Measurements from ENCODE around the gene ANKRD17. TPM values are rescaled to one million over a fixed set of nuclear protein-coding genes. Genes with fewer than 3 reads are reported as not detected.
"Not testable (repeated sequence)": the region's sequence is repeated elsewhere in the genome, so short reads cannot be mapped to it uniquely, and the experiment has no call there.

The ANKRD17 gene
- total RNA-seq, 1 experiment from 2014 or later: 54.6 TPM

DNA sequence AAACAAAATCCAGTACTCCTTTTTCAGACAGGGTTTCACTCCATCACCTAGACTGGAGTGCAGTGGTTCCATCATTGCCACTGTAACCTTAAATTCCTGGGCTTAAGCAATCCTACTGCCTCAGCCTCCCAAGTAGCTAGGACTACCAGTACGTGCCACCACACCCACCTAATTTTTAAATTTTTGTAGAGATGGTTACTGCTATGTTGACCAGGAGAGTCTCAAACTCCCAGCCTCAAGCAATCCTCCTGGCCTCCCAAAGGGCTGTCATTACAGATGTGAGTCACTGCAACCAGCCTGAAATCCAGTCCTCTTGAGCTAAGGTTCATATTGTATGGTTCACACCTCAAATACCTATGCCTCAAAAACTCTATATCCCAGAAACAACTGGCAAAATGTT, 22.4 kb downstream of the ANKRD17 start:
- intact Hi-C loops (cut with micrococcal nuclease; ENCODE audit: unreplicated experiment): no loop called here
- H3K27ac Mint-ChIP-seq (ENCODE audit: unreplicated experiment): no peak overlapping the region
- no peaks in the 10 kb centered on the region for H3K9me3 Mint-ChIP-seq (ENCODE audit: low read depth, unreplicated experiment)
- H3K27me3 Mint-ChIP-seq (ENCODE audit: unreplicated experiment): no peaks in the 10 kb centered on the region
- H3K4me1 Mint-ChIP-seq (ENCODE audit: low read depth, unreplicated experiment): no peaks in the 10 kb centered on the region
- TF ChIP-seq, protein P1, sequence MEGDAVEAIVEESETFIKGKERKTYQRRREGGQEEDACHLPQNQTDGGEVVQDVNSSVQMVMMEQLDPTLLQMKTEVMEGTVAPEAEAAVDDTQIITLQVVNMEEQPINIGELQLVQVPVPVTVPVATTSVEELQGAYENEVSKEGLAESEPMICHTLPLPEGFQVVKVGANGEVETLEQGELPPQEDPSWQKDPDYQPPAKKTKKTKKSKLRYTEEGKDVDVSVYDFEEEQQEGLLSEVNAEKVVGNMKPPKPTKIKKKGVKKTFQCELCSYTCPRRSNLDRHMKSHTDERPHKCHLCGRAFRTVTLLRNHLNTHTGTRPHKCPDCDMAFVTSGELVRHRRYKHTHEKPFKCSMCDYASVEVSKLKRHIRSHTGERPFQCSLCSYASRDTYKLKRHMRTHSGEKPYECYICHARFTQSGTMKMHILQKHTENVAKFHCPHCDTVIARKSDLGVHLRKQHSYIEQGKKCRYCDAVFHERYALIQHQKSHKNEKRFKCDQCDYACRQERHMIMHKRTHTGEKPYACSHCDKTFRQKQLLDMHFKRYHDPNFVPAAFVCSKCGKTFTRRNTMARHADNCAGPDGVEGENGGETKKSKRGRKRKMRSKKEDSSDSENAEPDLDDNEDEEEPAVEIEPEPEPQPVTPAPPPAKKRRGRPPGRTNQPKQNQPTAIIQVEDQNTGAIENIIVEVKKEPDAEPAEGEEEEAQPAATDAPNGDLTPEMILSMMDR (IDR thresholded peaks at IDR 0.05; ENCODE audit: unreplicated experiment): no peak
- peaks cover 8% of the 10 kb centered on the region for H3K36me3 Mint-ChIP-seq (ENCODE audit: insufficient read depth, unreplicated experiment)
- H3K4me3 Mint-ChIP-seq (ENCODE audit: low read depth, unreplicated experiment): no peak overlapping the region
- CTCF ChIA-PET: no interaction called here
- DNase-seq: no peak
- BruUV-seq (replicated peaks): no TSS peak

DNA sequence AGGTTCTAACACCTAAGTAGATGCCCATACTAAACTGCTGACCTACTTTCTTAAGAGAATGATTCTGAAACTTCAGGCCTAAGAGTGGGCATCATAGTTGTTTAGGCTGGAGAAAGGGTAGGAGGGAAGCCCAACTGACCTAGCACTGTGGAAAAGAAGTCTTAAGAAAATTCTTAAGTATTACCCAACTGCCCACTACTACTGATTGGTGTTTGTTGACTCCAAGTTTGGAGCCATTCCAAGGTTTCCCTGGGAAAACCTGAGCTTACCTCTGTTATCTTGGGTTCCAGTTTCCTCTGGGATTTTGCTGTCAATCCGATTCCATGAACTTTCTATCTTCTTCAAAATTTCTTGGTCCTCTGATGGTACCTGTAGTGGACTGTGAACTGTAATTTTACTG, 23.9 kb downstream of the ANKRD17 start:
- intact Hi-C loops (cut with micrococcal nuclease; ENCODE audit: unreplicated experiment): no loop called here
- Mint-ChIP-seq H3K4me3 (ENCODE audit: low read depth, unreplicated experiment) (no peak overlapping the region), H3K4me1 (ENCODE audit: low read depth, unreplicated experiment) (no peaks in the 10 kb centered on the region), H3K27me3 (ENCODE audit: unreplicated experiment) (no peaks in the 10 kb centered on the region), H3K9me3 (ENCODE audit: low read depth, unreplicated experiment) (no peaks in the 10 kb centered on the region), H3K36me3 (ENCODE audit: insufficient read depth, unreplicated experiment) (peaks cover 8% of the 10 kb centered on the region), H3K27ac (ENCODE audit: unreplicated experiment) (no peak overlapping the region)
- BruUV-seq (replicated peaks): no TSS peak
- no peak for DNase-seq
- TF ChIP-seq, protein P1 (IDR thresholded peaks at IDR 0.05; ENCODE audit: unreplicated experiment): no peak
- CTCF ChIA-PET: no interaction called here

DNA sequence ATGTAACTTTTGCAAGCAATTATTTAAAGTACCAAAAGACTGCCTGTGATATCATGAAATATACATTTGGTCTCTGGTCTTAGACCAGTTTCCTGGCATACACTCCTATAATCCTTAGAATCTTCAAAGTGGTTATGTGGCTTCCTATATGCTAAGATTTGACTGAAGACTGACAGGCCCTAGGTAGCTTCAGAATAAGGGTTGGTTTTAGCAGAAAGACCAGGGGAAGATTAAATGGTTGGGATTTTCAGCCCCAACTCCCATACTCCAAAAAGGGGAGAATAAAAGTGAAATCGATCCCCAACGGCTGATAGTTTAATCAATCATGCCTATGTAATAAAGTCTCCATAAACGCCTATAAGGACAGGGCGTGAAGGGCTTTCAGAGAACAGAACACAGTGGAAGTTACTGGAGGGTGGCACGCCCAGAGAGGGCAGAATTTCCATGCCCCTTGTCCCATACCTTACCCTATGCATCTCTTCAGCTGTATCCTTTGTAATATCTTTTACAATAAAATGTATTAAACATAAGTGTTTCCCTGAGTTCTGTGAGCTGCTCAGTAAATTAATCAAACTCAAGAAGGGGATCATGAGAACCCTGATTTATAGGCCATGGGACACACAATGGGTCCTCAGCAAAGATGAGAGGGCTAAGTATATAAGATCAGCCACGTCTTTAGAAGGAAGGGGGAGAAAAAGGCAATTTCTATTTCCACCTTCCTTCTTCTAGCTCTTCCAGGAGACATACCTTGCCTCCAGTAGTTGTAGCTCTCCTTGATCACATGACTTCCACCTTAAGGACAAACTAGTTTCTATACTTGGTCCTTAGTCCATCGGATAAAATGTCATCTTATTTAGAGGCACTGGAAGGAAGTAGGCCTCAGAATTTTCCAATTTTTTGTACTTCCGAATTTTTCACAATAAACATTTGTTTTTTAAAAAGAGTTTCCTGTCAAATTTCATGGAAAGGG, 26.8 kb downstream of the ANKRD17 start:
- Mint-ChIP-seq H3K4me1 (ENCODE audit: low read depth, unreplicated experiment) (no peaks in the 10 kb centered on the region), H3K27ac (ENCODE audit: unreplicated experiment) (no peak overlapping the region), H3K36me3 (ENCODE audit: insufficient read depth, unreplicated experiment) (peaks cover 8% of the 10 kb centered on the region), H3K9me3 (ENCODE audit: low read depth, unreplicated experiment) (no peaks in the 10 kb centered on the region), H3K4me3 (ENCODE audit: low read depth, unreplicated experiment) (no peak overlapping the region), H3K27me3 (ENCODE audit: unreplicated experiment) (no peaks in the 10 kb centered on the region)
- intact Hi-C loops (cut with micrococcal nuclease; ENCODE audit: unreplicated experiment): no loop called here
- no TSS peak for BruUV-seq (replicated peaks)
- CTCF ChIA-PET: no interaction called here
- TF ChIP-seq, protein P1 (IDR thresholded peaks at IDR 0.05; ENCODE audit: unreplicated experiment): no peak
- DNase-seq: no peak

DNA sequence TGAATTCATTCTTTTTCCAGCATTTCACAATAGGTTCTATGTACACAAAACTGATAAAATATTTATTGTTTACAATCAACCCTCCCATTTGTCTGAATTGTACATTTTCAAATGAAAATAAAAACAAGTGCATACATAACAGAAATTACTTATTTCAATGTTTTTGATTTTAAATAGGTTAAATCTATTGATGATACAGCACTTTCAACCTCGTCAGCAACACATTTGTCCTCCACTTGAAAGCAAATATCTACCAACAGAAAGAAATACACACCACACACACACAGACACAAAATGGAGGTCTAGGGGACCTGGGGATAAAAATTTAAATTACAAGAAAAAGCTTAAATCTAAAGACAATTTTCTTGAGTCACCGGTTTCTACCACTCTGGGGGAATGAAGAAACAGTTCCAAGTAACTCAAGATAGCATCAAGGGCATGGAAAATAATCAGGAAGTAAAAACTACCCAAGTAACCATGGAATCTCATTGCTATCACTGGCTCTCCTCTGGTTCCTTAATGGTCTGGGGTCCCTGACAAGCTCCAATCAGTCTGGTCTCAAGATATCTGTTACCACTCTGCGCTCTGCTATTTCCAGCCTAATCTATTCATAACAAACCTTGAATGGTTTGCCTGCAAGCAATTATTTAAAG, 27.6 kb downstream of the ANKRD17 start:
- Mint-ChIP-seq H3K4me1 (ENCODE audit: low read depth, unreplicated experiment) (no peaks in the 10 kb centered on the region), H3K4me3 (ENCODE audit: low read depth, unreplicated experiment) (no peak overlapping the region), H3K36me3 (ENCODE audit: insufficient read depth, unreplicated experiment) (peaks cover 8% of the 10 kb centered on the region), H3K9me3 (ENCODE audit: low read depth, unreplicated experiment) (no peaks in the 10 kb centered on the region), H3K27ac (ENCODE audit: unreplicated experiment) (peak overlapping the region; percentile 17), H3K27me3 (ENCODE audit: unreplicated experiment) (no peaks in the 10 kb centered on the region)
- intact Hi-C loops (cut with micrococcal nuclease; ENCODE audit: unreplicated experiment): no loop called here
- no peak for DNase-seq
- no TSS peak for BruUV-seq (replicated peaks)
- TF ChIP-seq, protein P1 (IDR thresholded peaks at IDR 0.05; ENCODE audit: unreplicated experiment): no peak
- CTCF ChIA-PET: no interaction called here

DNA sequence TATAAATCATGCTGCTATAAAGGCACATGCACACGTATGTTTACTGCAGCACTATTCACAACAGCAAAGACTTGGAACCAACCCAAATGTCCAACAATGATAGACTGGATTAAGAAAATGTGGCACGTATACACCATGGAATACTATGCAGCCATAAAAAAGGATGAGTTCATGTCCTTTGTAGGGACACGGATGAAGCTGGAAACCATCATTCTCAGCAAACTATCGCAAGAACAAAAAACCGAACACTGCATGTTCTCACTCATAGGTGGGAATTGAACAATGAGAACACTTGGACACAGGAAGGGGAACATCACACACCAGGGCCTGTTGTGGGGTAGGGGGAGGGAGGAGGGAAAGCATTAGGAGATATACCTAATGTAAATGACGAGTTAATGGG, 29.8 kb downstream of the ANKRD17 start:
- DNase-seq; H3K9me3 Mint-ChIP-seq (ENCODE audit: low read depth, unreplicated experiment); H3K4me1 Mint-ChIP-seq (ENCODE audit: low read depth, unreplicated experiment); H3K4me3 Mint-ChIP-seq (ENCODE audit: low read depth, unreplicated experiment); CTCF ChIA-PET; BruUV-seq (replicated peaks); H3K27ac Mint-ChIP-seq (ENCODE audit: unreplicated experiment); intact Hi-C loops (cut with micrococcal nuclease; ENCODE audit: unreplicated experiment); H3K27me3 Mint-ChIP-seq (ENCODE audit: unreplicated experiment); H3K36me3 Mint-ChIP-seq (ENCODE audit: insufficient read depth, unreplicated experiment): not testable (repeated sequence)
